ENCODE data around the gene DNAH9. TPM values are rescaled to one million over a fixed set of nuclear protein-coding genes. Genes with fewer than 3 reads are reported as not detected.

Gene DNAH9
- total RNA-seq, 1 experiment from 2014 or later: 0.22 TPM

DNA sequence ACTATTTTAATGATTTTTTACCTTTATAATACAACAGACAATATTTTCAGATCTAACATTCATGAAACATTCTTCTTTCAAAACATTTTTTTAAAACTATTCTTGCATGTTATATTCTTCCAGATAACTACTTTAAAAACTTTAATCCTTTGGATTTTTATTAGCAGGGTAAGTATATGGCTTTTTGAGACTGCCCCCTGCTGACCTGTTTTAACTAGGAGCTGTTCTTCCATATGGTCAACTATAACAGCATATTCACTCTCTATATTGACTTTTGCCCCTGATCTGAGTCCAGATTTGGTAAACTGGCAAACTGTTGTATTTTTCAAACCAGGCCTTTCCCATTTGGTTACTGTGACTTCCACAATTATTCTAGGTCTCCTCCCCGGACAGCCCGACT lies 382.5 kb downstream of the DNAH9 start:
- no peaks in the 10 kb centered on the region for H4K20me1 ChIP-seq (ENCODE audit: control insufficient read depth, insufficient read depth, insufficient read length)
- H3K56ac ChIP-seq (ENCODE audit: insufficient read length, low read depth, low read length): no peak overlapping the region
- no peak overlapping the region for H3K9ac ChIP-seq (ENCODE audit: extremely low read depth, insufficient read length, low read length)
- no peak overlapping the region for H3K27ac ChIP-seq (ENCODE audit: insufficient read length, low read depth, low read length)
- TF ChIP-seq CTCF (conservative IDR thresholded peaks at IDR 0.05): peak; percentile 57
- no peaks in the 10 kb centered on the region for H3K27me3 Mint-ChIP-seq (ENCODE audit: low read depth)
- H4K5ac ChIP-seq (ENCODE audit: insufficient read length, low read depth, low read length): no peak overlapping the region
- H3K4me1 ChIP-seq (ENCODE audit: insufficient read depth, low read length): peaks cover 2% of the 10 kb centered on the region; the same call in 1 of the 2 replicates
- DNase-seq: no peak
- no peaks in the 10 kb centered on the region for H3K27me3 ChIP-seq (ENCODE audit: insufficient read depth, low read length)
- no peak overlapping the region for H3K27ac Mint-ChIP-seq
- no peaks in the 10 kb centered on the region for H3K9me3 ChIP-seq (ENCODE audit: control insufficient read depth, low read depth, low read length)
- no peak overlapping the region for H3T11ph ChIP-seq (ENCODE audit: low read length)
- H3K9me3 Mint-ChIP-seq: no peaks in the 10 kb centered on the region; a peak in 1 of 5 replicates
- no peak overlapping the region for H2BK20ac ChIP-seq (ENCODE audit: low read depth, low read length, poor library complexity, severe bottlenecking)
- H2AFZ ChIP-seq (ENCODE audit: low read length): no peak overlapping the region
- H3K23ac ChIP-seq (ENCODE audit: insufficient read length, low read depth, low read length): no peak overlapping the region
- no peak overlapping the region for H2BK15ac ChIP-seq (ENCODE audit: low read depth, low read length)
- H3K18ac ChIP-seq (ENCODE audit: insufficient read length, low read depth, low read length): no peak overlapping the region
- peaks cover 21 to 25% of the 10 kb centered on the region in 2 experiments for H3K4me1 Mint-ChIP-seq
- H3K36me3 Mint-ChIP-seq (ENCODE audit: insufficient read depth in 1 of 3, low read depth in 3 of 3): peaks cover 32 to 41% (median 39%) of the 10 kb centered on the region in 3 experiments; a peak in 6 of 7 replicates
- H2BK120ac ChIP-seq (ENCODE audit: low read depth, low read length, poor library complexity, severe bottlenecking): no peak overlapping the region
- no peaks in the 10 kb centered on the region for H3K79me1 ChIP-seq (ENCODE audit: insufficient read depth, low read depth, low read length, poor library complexity, severe bottlenecking)
- H2AK5ac ChIP-seq (ENCODE audit: insufficient read length, low read length): no peak overlapping the region
- H2BK5ac ChIP-seq (ENCODE audit: insufficient read length, low read length): no peak overlapping the region
- H3K23me2 ChIP-seq (ENCODE audit: insufficient read length, low read depth, low read length, poor library complexity, severe bottlenecking): no peaks in the 10 kb centered on the region
- H4K91ac ChIP-seq (ENCODE audit: insufficient read length, low read depth, low read length): no peak overlapping the region
- H3K14ac ChIP-seq (ENCODE audit: insufficient read depth, low read length): no peak overlapping the region
- no peaks in the 10 kb centered on the region for H3K79me2 ChIP-seq (ENCODE audit: insufficient read depth, low read length)
- H3K4me3 Mint-ChIP-seq: no peak overlapping the region
- no CpG with 5 or more reads among the region's 2 CpGs for WGBS (ENCODE audit: extremely low coverage, insufficient read length, low lambda C conversion rate)
- H4K8ac ChIP-seq (replicated peaks; ENCODE audit: insufficient read length, low read depth, low read length): no peak overlapping the region
- no peak overlapping the region for H3K4ac ChIP-seq (ENCODE audit: low read depth, low read length)
- no peak overlapping the region for H2BK12ac ChIP-seq (ENCODE audit: insufficient read length, low read depth, low read length)
- no peak overlapping the region for H3K4me2 ChIP-seq (ENCODE audit: insufficient read depth, insufficient read length, low read length)
